HG02884 (cell line): ENCODE data around the gene TLR4.

Experiments
- ATAC-seq: cut with Tn5 transposase; IDR thresholded peaks from one replicate; pipeline ENCODE4 v1.9.1; 2021; ENCODE audit warnings: mild to moderate bottlenecking, moderate library complexity; ENCODE audit not compliant: unreplicated experiment

The TLR4 gene

DNA sequence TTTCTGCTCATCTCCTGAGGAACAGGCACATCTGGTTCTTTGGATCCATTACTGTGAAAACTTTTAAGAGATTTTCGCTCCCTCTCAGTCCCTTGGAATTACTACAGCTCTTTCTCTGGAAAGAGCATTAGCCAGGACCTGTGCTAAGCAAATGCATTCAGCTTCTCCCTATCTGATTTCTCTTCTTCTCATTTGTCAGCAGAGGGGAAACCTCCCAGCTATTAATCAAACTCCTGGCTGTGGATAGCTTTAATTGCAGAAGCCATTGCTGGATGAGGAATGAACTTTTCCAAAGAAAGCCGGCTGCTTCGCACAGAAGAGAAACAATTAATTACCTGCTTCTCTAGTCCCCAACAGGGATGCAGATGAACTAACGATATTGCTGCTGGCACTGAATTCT is 37.9 kb downstream of the TLR4 start:
- no peak for ATAC-seq

DNA sequence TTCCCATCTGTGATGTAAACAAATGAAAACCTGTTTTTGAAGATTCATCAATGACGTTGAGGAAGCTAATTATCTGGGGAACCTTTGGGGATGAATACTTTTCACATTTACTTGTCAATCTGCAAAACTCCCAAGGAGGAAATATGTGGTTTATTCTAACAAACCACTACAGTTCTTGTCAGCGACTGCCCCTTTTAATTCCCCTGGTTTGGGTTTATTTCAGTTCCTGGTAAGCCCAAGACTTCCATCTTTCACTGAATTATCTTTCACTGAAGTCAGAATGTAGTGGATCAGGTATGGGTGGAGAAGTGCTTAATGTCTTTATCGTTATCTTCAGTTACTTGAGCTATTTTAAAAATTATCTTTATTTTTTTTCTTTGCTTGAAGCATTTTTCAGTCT is 40.2 kb downstream of the TLR4 start:
- no peak for ATAC-seq

DNA sequence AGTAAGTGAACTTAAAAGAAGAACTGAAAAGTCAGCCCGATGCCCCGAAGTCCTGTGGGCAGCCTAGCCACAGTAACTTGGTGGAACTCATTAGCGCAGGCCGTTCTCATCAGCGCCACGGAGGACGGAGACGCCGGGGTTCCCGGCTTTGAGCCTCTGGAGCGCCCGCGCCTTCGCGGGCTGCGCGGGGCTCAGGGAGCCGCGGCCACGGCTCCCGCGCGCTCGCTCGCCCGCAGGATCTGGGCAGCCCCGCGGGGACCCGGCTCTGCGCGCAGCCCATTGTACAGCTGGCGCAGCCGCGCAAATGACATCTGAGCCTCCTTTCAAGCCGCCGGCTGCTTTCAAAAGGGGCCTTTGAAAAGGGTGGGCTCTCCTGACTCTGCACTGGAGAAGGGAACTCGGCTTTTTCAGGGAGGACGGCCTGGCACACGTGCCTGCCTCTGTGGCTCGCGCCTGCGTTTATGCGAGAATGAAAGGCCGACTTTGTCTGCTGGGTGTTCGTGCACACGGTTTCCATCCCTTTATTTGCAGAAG is 40.7 kb downstream of the TLR4 start:
- ATAC-seq, result no peak

DNA sequence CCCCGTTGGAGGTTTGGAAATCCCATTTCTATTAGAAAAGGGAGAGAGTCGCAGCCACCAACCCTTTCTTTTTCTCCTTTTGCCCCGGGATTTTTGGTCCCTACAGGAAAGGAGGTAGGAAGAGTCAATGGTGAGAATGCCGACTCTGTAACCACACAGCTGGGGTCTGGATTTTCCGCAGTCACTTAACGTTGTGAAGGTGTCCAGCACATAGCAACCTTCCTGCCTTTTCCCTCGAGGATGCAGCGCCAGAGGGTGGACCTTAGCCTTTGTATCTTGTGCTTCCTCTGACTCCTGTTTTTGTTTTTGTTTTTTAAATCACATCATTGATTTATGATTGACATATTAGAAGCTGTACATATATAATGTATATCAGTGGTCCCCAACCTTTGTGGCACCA is 41.4 kb downstream of the TLR4 start:
- ATAC-seq, result no peak

DNA sequence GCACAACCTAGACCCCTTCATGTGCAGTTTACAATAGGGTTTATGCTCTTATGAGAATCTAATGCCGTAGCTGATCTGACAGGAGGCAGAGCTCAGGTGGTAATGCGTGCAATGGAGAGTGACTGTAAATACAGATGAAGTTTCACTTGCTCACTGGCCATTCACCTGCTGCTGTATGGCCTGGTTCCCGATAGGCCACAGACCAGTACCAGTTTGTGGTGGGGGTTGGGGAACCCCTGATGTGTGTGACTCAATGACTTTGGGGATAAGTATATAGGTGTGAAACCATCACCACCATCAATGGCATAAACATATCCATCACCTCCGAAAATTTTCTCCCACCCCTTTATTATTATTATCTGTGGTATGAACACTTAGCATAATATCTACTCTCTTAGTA is 42.1 kb downstream of the TLR4 start:
- no peak for ATAC-seq

DNA sequence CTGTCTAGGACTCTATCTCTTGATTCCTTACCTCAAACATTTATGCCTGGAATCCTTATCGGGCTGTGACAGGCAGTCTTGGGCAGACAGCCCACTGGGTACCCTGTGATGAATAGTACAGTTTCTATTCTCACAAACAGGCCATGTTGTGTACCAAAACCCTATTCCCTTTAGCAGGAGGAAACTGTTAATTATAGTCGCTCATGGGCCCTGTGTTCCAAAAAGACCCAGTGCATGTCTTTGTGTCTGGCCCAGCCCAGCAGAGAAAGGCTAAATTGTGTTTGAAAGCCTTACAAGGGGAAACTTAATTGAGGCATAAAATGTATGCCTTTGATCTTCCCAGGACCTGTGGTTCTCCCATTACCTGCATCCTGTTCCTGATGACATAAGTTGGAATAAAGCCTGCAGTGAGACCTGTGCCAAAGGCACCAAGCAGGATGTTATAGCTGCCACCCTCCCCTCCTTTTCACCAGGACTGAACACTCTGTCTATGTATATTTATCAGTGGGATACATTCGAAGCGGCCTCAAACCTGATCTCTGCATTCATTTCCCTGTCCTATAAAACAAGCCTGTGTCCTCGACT is 43.3 kb downstream of the TLR4 start:
- ATAC-seq, result no peak

GRCh38 chr9:117750401-117750800 is 46.2 kb downstream of the TLR4 start:
- ATAC-seq, result no peak

DNA sequence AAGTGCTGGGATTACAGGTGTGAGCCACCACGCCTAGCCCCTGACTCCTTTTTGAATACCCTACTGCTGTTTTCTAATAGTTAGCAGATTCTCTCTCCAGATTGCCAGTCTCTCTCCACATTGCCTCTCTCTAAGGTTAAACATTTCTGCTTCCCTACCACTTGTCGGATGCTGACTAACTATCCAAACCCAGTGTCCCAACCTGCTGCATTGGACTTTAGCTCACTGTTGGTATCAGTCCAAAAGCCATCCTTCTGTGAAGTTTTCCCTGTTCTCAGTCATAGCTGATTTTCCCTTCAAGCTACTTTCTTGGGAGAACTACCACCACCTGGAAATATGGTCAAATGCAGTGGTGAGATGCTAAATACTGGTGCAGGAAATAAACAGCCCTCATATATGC is 48.7 kb downstream of the TLR4 start:
- no peak for ATAC-seq

DNA sequence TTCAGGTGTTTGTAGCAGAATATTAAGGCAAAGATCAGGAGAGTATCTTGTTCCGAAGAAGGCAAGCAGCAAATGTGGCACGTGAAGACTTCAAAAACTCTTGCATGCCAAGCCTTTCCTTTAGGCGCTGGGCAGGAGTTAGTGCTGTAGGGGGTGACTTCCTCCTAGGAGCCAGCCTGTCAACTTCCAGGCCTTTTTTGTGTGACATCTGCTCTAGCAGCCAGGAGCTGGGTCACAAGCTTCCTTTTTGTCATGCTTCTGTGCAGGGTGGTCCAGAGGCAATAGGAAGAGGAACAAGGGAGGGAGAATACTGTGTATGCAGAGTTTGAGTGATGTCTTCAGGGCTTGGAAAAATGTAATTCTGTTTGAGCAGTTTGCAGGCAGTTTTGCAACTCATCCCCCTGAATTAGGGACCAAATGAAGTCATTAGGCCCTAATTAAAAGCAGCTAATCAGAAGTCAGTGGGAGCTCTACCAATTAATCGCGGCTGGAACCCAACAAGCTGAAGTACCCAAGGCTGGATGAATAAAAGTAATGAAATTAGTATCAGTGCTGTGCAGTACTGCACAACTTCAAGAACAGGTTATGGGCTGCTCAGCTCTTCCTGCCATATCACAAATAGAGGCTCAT is 53.5 kb downstream of the TLR4 start:
- ATAC-seq, result no peak

- ATAC-seq, result no peak
Observed at GRCh38 chr9:117763314-117763713, 59.1 kb downstream of the TLR4 start.

DNA sequence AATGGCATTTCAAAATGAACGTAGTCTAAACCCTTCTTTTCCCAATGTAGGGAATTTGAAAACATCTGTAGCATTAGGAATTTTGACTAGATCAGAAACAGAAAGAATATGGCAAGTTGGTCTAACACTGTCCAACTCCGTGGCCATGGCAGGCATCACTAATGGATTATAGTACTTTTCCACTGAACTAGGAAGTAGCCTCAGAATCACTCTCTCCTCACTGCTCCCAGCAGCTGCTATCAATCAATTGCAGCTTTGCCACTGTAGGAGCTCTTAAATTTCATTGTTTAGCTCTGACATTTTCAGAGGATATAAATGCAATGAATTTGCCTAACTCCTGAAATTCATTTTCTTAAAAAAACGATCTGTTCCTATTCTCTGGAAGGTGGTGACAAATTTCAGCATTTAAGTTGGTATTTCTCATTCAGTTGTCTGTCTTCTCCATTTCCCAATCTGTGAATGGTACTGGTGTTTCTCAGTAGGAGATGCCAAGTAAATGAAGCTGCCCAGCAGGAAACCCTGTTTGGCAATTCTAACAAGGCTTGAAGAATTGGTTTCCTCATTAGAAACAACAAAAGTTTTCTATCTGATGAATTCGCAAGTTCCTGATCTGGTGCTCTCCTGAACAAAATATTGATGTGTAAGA is 64.7 kb downstream of the TLR4 start:
- no peak for ATAC-seq

DNA sequence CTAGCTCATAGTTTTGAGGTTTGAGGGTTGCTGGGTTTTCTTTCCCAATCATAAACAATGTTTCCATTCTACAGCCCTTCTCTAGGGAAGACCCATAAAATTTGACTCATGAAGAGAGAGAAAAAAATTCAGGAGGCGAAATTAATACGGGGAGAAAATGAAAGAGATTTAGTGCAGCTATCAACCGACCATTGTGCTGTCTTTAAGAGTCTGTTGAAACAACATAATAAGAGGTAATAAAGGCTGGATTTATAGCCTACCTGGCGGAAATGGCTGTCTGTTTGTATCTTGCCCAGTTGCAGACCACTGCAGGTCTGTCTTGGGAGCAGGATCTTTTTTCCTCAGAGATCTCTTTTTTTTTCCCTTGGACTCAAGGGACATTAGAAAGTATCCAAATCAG is 66.9 kb downstream of the TLR4 start:
- ATAC-seq, result no peak

DNA sequence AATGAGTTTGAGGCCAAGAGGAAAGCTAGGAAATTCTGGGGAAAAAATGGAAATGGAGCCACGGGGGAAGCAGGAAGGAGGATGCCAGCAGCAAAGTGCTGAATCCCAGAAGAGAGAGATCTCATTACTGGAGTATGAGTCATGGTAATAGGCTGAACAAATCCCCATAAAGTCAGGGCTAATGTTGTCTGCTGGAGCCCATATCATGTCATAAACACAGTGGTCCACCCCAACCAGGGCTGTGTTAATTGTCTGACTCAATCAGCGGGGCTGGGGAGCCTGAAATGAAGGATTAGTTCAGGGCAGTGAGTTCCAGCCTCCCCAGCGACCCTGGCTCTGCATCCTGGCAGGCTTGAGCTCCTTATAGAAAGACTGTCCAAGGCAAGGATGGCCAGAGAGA is 68.8 kb downstream of the TLR4 start:
- no peak for ATAC-seq
